Endothelial cell (in vitro differentiated cells): ENCODE data around the gene MYLK. TPM values are rescaled to one million over a fixed set of nuclear protein-coding genes. Genes with fewer than 3 reads are reported as not detected.
"Not testable (repeated sequence)": the region's sequence is repeated elsewhere in the genome, so short reads cannot be mapped to it uniquely, and the experiment has no call there.

Source experiments
- DNase-seq: peaks from one replicate; pipeline ENCODE4 v3.0.0; 2021; ENCODE audit warnings: low spot score
- H3K27ac Mint-ChIP-seq: one replicate; pipeline ENCODE4 v1.8.0; 2021; ENCODE audit warnings: mixed read lengths, inconsistent platforms; ENCODE audit not compliant: unreplicated experiment
- H3K27me3 Mint-ChIP-seq: one replicate; pipeline ENCODE4 v1.8.0; 2021; ENCODE audit warnings: mild to moderate bottlenecking, moderate library complexity, mixed read lengths, inconsistent platforms; ENCODE audit not compliant: unreplicated experiment
- H3K36me3 Mint-ChIP-seq: one replicate; pipeline ENCODE4 v1.8.0; 2021; ENCODE audit warnings: mild to moderate bottlenecking, low read depth, mixed read lengths, inconsistent platforms; ENCODE audit not compliant: unreplicated experiment
- H3K4me1 Mint-ChIP-seq: one replicate; pipeline ENCODE4 v1.8.0; 2021; ENCODE audit warnings: mild to moderate bottlenecking, mixed read lengths, inconsistent platforms; ENCODE audit not compliant: unreplicated experiment
- H3K4me3 Mint-ChIP-seq: one replicate; pipeline ENCODE4 v1.8.0; 2021; ENCODE audit warnings: mild to moderate bottlenecking, mixed read lengths, inconsistent platforms; ENCODE audit not compliant: unreplicated experiment
- H3K9me3 Mint-ChIP-seq: one replicate; pipeline ENCODE4 v1.8.0; 2021; ENCODE audit warnings: mixed read lengths, inconsistent platforms; ENCODE audit not compliant: unreplicated experiment
- CTCF ChIP-seq: fragments of 200-600 bp; sonication (generic); IDR thresholded peaks from one replicate; pipeline ENCODE4 v1.5.0; 2021; ENCODE audit warnings: antibody characterized with exemption; ENCODE audit not compliant: unreplicated experiment
- total RNA-seq: library from RNA; stranded (reverse); fragmentation: NEBNext Ultra II Directional; extraction: Animal tissue kit (Norgen Biotek cat#: 25700); gene quantifications from one replicate; pipeline ENCODE4 v1.2.1, GENCODE V29; 2021; ENCODE audit not compliant: unreplicated experiment

Gene MYLK
- total RNA-seq, 1 donor from 2014 or later: 7.8 TPM

- H3K36me3 Mint-ChIP-seq: no peaks in the 10 kb centered on the region
- no peak for DNase-seq
- H3K4me3 Mint-ChIP-seq: no peak overlapping the region
- H3K9me3 Mint-ChIP-seq: no peaks in the 10 kb centered on the region
- no peak overlapping the region for H3K27ac Mint-ChIP-seq
- peaks cover 8% of the 10 kb centered on the region for H3K27me3 Mint-ChIP-seq
- TF ChIP-seq CTCF: no peak
- H3K4me1 Mint-ChIP-seq: no peaks in the 10 kb centered on the region
These were observed 161.1 kb downstream of the MYLK start for GRCh38 chr3:123723070-123723469.

GRCh38 chr3:123722456-123722855, 161.7 kb downstream of the MYLK start:
- no peak for DNase-seq
- H3K4me1 Mint-ChIP-seq: no peaks in the 10 kb centered on the region
- peaks cover 8% of the 10 kb centered on the region for H3K27me3 Mint-ChIP-seq
- TF ChIP-seq CTCF: no peak
- H3K36me3 Mint-ChIP-seq: no peaks in the 10 kb centered on the region
- H3K4me3 Mint-ChIP-seq: no peak overlapping the region
- H3K27ac Mint-ChIP-seq: no peak overlapping the region
- H3K9me3 Mint-ChIP-seq: no peaks in the 10 kb centered on the region

GRCh38 chr3:123722021-123722420, 162.1 kb downstream of the MYLK start:
- no peaks in the 10 kb centered on the region for H3K9me3 Mint-ChIP-seq
- no peak overlapping the region for H3K4me3 Mint-ChIP-seq
- no peak for TF ChIP-seq CTCF
- no peak for DNase-seq
- H3K27ac Mint-ChIP-seq: no peak overlapping the region
- H3K36me3 Mint-ChIP-seq: no peaks in the 10 kb centered on the region
- H3K4me1 Mint-ChIP-seq: no peaks in the 10 kb centered on the region
- peaks cover 8% of the 10 kb centered on the region for H3K27me3 Mint-ChIP-seq

GRCh38 chr3:123721095-123721689, 162.9 kb downstream of the MYLK start:
- DNase-seq, H3K4me1 Mint-ChIP-seq, H3K27ac Mint-ChIP-seq, H3K36me3 Mint-ChIP-seq, H3K9me3 Mint-ChIP-seq, H3K4me3 Mint-ChIP-seq, H3K27me3 Mint-ChIP-seq: not testable (repeated sequence)

- no peaks in the 10 kb centered on the region for H3K36me3 Mint-ChIP-seq
- no peak overlapping the region for H3K27ac Mint-ChIP-seq
- no peaks in the 10 kb centered on the region for H3K4me1 Mint-ChIP-seq
- no peak for TF ChIP-seq CTCF
- no peak for DNase-seq
- no peaks in the 10 kb centered on the region for H3K27me3 Mint-ChIP-seq
- no peaks in the 10 kb centered on the region for H3K9me3 Mint-ChIP-seq
- H3K4me3 Mint-ChIP-seq: no peak overlapping the region
These were observed 163.5 kb downstream of the MYLK start for GRCh38 chr3:123720638-123721037.
